CD14-positive monocyte (primary cell): ENCODE results near the gene SPAG17. TPM values are rescaled to one million over a fixed set of nuclear protein-coding genes. Genes with fewer than 3 reads are reported as not detected.

Source experiments
- DNase-seq, 3 donors: peaks; one replicate each; pipeline ENCODE4 v3.0.0-alpha.2; 2011 to 2022
- H2AFZ ChIP-seq: 2 replicates; pipeline ENCODE4 v1.6.0; 2012; ENCODE audit warnings: mild to moderate bottlenecking, low read depth, low read length, inconsistent platforms; ENCODE audit not compliant: insufficient read depth, poor library complexity, severe bottlenecking
- H3K27ac ChIP-seq, 2 donors: 1 replicate in 1 of 2; 2 replicates in 1 of 2; pipeline ENCODE4 v1.5.1; 2012 to 2013; ENCODE audit warnings: low read length in 2 of 2, control low read depth in 1 of 2, inconsistent platforms in 1 of 2, low read depth in 1 of 2, mild to moderate bottlenecking in 1 of 2
- H3K27me3 ChIP-seq, 2 donors: one replicate each; pipeline versions ENCODE4 v1.6.0 to v1.6.1; 2011 to 2013; ENCODE audit warnings: low read length in 2 of 2; ENCODE audit not compliant: control insufficient read depth in 2 of 2, insufficient read depth in 2 of 2
- H3K36me3 ChIP-seq, 2 donors: replicated peaks in 1 of 2; 1 replicate in 1 of 2; 2 replicates in 1 of 2; pipeline versions ENCODE4 v1.5.1 to v1.6.1; 2012 to 2013; ENCODE audit warnings: low read length in 2 of 2, control low read depth in 1 of 2, inconsistent platforms in 1 of 2, mild to moderate bottlenecking in 1 of 2; ENCODE audit not compliant: insufficient read depth in 2 of 2, control insufficient read depth in 1 of 2
- H3K4me1 ChIP-seq, 2 donors: 1 replicate in 1 of 2; 2 replicates in 1 of 2; pipeline versions ENCODE4 v1.5.1 to v1.6.1; 2012 to 2013; ENCODE audit warnings: low read length in 2 of 2, control low read depth in 1 of 2, inconsistent platforms in 1 of 2, mild to moderate bottlenecking in 1 of 2, moderate library complexity in 1 of 2; ENCODE audit not compliant: insufficient read depth in 2 of 2, control insufficient read depth in 1 of 2
- H3K4me2 ChIP-seq: replicated peaks from 2 replicates; pipeline ENCODE3; 2012; ENCODE audit warnings: low read length, moderate library complexity, mild to moderate bottlenecking; ENCODE audit not compliant: poor library complexity, severe bottlenecking; ENCODE audit errors: extremely low read depth
- H3K4me3 ChIP-seq, 3 experiments: fragments of 200-600 bp in 1 of 3; sonication (generic) in 1 of 3; replicated peaks in 1 of 3; 1 replicate in 2 of 3; 2 replicates in 1 of 3; pipeline ENCODE4 v1.5.1; 2011 to 2013; ENCODE audit warnings: low read length in 3 of 3, mild to moderate bottlenecking in 3 of 3, control low read depth in 2 of 3, low read depth in 2 of 3, inconsistent platforms in 1 of 3, moderate library complexity in 1 of 3
- H3K79me2 ChIP-seq: 2 replicates; pipeline ENCODE4 v1.6.0; 2012; ENCODE audit warnings: mild to moderate bottlenecking, control low read depth, inconsistent platforms, low read length, moderate library complexity; ENCODE audit not compliant: insufficient read depth
- H3K9ac ChIP-seq: 2 replicates; pipeline ENCODE4 v1.6.0; 2017; ENCODE audit warnings: low read length, mild to moderate bottlenecking; ENCODE audit not compliant: insufficient read depth, poor library complexity, severe bottlenecking
- H3K9me3 ChIP-seq, 2 donors: replicated peaks in 1 of 2; 1 replicate in 1 of 2; 2 replicates in 1 of 2; pipeline versions ENCODE4 v1.5.1 to v1.6.1; 2012 to 2013; ENCODE audit warnings: low read length in 2 of 2, control low read depth in 1 of 2; ENCODE audit not compliant: control insufficient read depth in 1 of 2, insufficient read depth in 1 of 2
- H4K20me1 ChIP-seq: 2 replicates; pipeline ENCODE4 v1.6.0; 2012; ENCODE audit warnings: mild to moderate bottlenecking, low read length, control low read depth, moderate library complexity; ENCODE audit not compliant: insufficient read depth
- H3K27ac Mint-ChIP-seq, 7 donors: one replicate each; pipeline ENCODE4 v1.8.0; 2020; ENCODE audit warnings: mild to moderate bottlenecking in 7 of 7, mixed read lengths in 7 of 7, moderate library complexity in 6 of 7, inconsistent platforms in 2 of 7
- H3K27me3 Mint-ChIP-seq, 3 donors: one replicate each; pipeline ENCODE4 v1.8.0; 2021 to 2022; ENCODE audit warnings: low read depth in 3 of 3, mild to moderate bottlenecking in 3 of 3, mixed read lengths in 3 of 3, moderate library complexity in 3 of 3, inconsistent platforms in 1 of 3
- H3K36me3 Mint-ChIP-seq, 2 donors: one replicate each; pipeline ENCODE4 v1.8.0; 2020; ENCODE audit warnings: mixed read lengths in 2 of 2, inconsistent platforms in 1 of 2, mild to moderate bottlenecking in 1 of 2
- H3K4me1 Mint-ChIP-seq: one replicate; pipeline ENCODE4 v1.8.0; 2020; ENCODE audit warnings: mild to moderate bottlenecking, mixed read lengths
- H3K4me3 Mint-ChIP-seq, 2 donors: one replicate each; pipeline ENCODE4 v1.8.0; 2020; ENCODE audit warnings: mild to moderate bottlenecking in 2 of 2, mixed read lengths in 2 of 2, moderate library complexity in 1 of 2
- H3K9me3 Mint-ChIP-seq, 7 donors: one replicate each; pipeline ENCODE4 v1.8.0; 2020 to 2022; ENCODE audit warnings: mixed read lengths in 7 of 7, mild to moderate bottlenecking in 6 of 7, moderate library complexity in 6 of 7, inconsistent platforms in 2 of 7
- WGBS: methylation state at CpG from one replicate; pipeline ENCODE4 v1.1.5; 2013; ENCODE audit warnings: missing lambda C conversion rate; ENCODE audit not compliant: insufficient coverage; 5-methylcytosine and 5-hydroxymethylcytosine counted together
- intact Hi-C, 2 donors: fragments of 100-400 bp; cut with micrococcal nuclease; formaldehyde crosslinking; loops; one replicate each; pipeline versions ENCODE4 v1.15.0 to v1.15.1; 2023
- polyA plus RNA-seq, 3 donors: library from polyadenylated mRNA; depleted of rRNA in 1 of 3; unstranded in 2 of 3; stranded (reverse) in 1 of 3; fragments of 300-500 nt in 2 of 3; fragments of >200 nt in 1 of 3; fragmentation: Illumina TruSeq in 2 of 3; gene quantifications; 1 replicate in 2 of 3; 2 replicates in 1 of 3; pipeline ENCODE4 v1.2.3, GENCODE V29; 2012 to 2021
- TF ChIP-seq, protein P1 (sequence below): fragments of 200-600 bp; IDR thresholded peaks from one replicate; pipeline ENCODE4 v1.8.0; 2022; ENCODE audit warnings: antibody characterized with exemption, mild to moderate bottlenecking

The SPAG17 gene
- polyA plus RNA-seq, 3 donors = 0.26 to 0.87 (median 0.68) TPM

DNA sequence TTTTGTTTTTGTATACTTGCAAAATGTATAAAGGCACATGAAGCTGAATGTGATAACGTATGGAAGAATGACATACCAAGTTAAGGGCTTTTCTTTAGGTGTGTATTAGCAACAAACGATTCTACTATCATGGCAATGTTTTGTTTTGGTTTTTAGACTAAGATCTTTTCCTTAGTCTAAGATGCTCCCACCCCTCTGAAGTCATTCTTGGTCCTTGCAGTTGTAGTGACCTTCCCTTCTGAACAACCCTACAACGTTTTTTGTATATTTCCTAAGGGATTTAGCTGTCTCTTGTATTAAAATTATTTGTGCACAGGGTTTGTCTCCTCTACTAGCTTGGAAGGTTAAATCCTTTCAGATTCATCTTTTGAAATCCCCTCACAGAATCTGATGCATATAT is 61.0 kb downstream of the SPAG17 start:
- no peak for DNase-seq
- WGBS = 100% methylated on average over 1 of the region's 3 CpGs

DNA sequence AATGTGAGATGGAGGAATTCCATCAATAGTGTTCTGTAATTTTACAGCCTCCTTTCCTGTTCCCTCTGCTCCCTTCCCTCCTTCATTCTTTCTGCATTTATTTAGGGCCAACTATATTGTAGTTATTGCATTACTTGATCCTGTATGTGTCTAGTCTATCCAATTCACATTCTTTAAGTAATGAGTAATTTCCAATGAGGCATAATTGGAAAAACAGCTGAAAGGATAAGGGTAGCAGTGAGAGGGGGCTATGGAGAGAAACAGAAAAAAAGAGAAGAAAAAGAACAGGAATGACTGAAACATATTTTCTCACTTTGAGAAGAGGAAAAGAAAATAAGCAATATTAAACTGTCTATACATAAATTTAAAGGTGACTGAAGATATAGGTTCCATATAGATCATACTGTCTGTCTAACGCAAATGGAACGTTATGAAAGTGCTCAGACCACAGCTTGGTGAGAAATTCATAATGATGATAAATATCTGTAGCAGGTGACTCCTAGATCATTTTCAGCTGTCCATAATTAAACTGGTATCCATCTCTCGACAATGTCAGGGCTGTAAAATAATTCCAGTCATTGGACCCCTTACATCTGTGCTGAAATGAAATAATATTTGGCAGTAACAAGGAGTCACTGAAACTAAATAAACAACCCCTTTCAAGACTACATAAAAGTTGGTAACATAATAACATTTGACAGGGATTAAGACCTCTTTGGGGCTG is 61.8 kb downstream of the SPAG17 start:
- Histone ChIP-seq H3K4me1 (no peaks in the 10 kb centered on the region), H4K20me1 (no peaks in the 10 kb centered on the region), H3K9me3 (no peaks in the 10 kb centered on the region), H3K36me3 (no peaks in the 10 kb centered on the region), H3K9ac (no peak overlapping the region), H2AFZ (no peak overlapping the region), H3K4me2 (no peak overlapping the region), H3K27ac (no peak overlapping the region), H3K79me2 (no peaks in the 10 kb centered on the region), H3K4me3 (no peak overlapping the region), H3K27me3 (no peaks in the 10 kb centered on the region)
- Mint-ChIP-seq H3K36me3 (no peaks in the 10 kb centered on the region), H3K27me3 (peaks cover 1 to 2% (median 2%) of the 10 kb centered on the region in 3 donors), H3K27ac (no peak overlapping the region), H3K9me3 (peaks cover 0 to 16% (median 7%) of the 10 kb centered on the region in 7 donors), H3K4me3 (peak overlapping the region in 1 of 2 donors; percentile 41), H3K4me1 (no peaks in the 10 kb centered on the region)
- TF ChIP-seq, protein P1, sequence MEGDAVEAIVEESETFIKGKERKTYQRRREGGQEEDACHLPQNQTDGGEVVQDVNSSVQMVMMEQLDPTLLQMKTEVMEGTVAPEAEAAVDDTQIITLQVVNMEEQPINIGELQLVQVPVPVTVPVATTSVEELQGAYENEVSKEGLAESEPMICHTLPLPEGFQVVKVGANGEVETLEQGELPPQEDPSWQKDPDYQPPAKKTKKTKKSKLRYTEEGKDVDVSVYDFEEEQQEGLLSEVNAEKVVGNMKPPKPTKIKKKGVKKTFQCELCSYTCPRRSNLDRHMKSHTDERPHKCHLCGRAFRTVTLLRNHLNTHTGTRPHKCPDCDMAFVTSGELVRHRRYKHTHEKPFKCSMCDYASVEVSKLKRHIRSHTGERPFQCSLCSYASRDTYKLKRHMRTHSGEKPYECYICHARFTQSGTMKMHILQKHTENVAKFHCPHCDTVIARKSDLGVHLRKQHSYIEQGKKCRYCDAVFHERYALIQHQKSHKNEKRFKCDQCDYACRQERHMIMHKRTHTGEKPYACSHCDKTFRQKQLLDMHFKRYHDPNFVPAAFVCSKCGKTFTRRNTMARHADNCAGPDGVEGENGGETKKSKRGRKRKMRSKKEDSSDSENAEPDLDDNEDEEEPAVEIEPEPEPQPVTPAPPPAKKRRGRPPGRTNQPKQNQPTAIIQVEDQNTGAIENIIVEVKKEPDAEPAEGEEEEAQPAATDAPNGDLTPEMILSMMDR = no peak
- WGBS = no CpG with 5 or more reads among the region's 3 CpGs
- DNase-seq = no peak
- intact Hi-C loops = no loop called here

More for the DNA sequence above, 61.0 kb downstream of the SPAG17 start:
- Histone ChIP-seq H3K27ac (no peak overlapping the region), H2AFZ (no peak overlapping the region), H3K4me2 (no peak overlapping the region), H3K4me1 (no peaks in the 10 kb centered on the region), H3K9ac (no peak overlapping the region), H3K36me3 (no peaks in the 10 kb centered on the region), H3K27me3 (no peaks in the 10 kb centered on the region), H3K4me3 (no peak overlapping the region), H4K20me1 (no peaks in the 10 kb centered on the region), H3K9me3 (peaks cover 0 to 3% of the 10 kb centered on the region in 2 donors), H3K79me2 (no peaks in the 10 kb centered on the region)
- Mint-ChIP-seq H3K9me3 (peaks cover 1 to 16% (median 7%) of the 10 kb centered on the region in 7 donors), H3K27ac (no peak overlapping the region), H3K27me3 (peaks cover 1 to 3% (median 2%) of the 10 kb centered on the region in 3 donors), H3K36me3 (no peaks in the 10 kb centered on the region), H3K4me3 (no peak overlapping the region), H3K4me1 (no peaks in the 10 kb centered on the region)
- TF ChIP-seq, protein P1 = no peak
- intact Hi-C loops = no loop called here
